Common myeloid progenitor, CD34-positive (primary cell): ENCODE data around the gene FAM135A.
A peak's percentile ranks its signal among the peaks of the same experiment; 100 is the strongest.

Experiments
- CTCF ChIA-PET: fragments of 350-600 bp; sonication (Branson Sonifier 250); formaldehyde crosslinking; loops from one replicate; lab custom pipeline; 2021; ENCODE audit warnings: antibody characterized with exemption; lab: Charles Lee
- POLR2A ChIA-PET: fragments of 350-600 bp; sonication (Branson Sonifier 250); formaldehyde crosslinking; loops from one replicate; lab custom pipeline; 2021; ENCODE audit warnings: antibody characterized with exemption; lab: Charles Lee
- DNase-seq, 3 donors: peaks; one replicate each; pipeline versions ENCODE4 v3.0.0 to v3.0.0-alpha.2; 2013
- H3K27ac ChIP-seq, 2 experiments: 1 replicate in 1 of 2; 2 replicates in 1 of 2; pipeline ENCODE4 v1.7.0; 2013; ENCODE audit warnings: inconsistent platforms in 2 of 2, low read length in 2 of 2, mild to moderate bottlenecking in 2 of 2, low read depth in 1 of 2, moderate library complexity in 1 of 2; ENCODE audit not compliant: severe bottlenecking in 2 of 2, insufficient read depth in 1 of 2, poor library complexity in 1 of 2
- H3K27me3 ChIP-seq, 5 experiments: replicated peaks in 2 of 5; 1 replicate in 3 of 5; 2 replicates in 2 of 5; pipeline versions ENCODE4 v1.6.1 to v1.7.0; 2013; ENCODE audit warnings: low read length in 4 of 5, mild to moderate bottlenecking in 2 of 5, moderate library complexity in 2 of 5, inconsistent platforms in 1 of 5; ENCODE audit not compliant: insufficient read depth in 5 of 5, control insufficient read depth in 4 of 5
- H3K36me3 ChIP-seq, 4 experiments: 1 replicate in 2 of 4; 2 replicates in 2 of 4; pipeline versions ENCODE4 v1.6.1 to v1.7.0; 2013; ENCODE audit warnings: low read length in 3 of 4, control low read depth in 1 of 4, mild to moderate bottlenecking in 1 of 4; ENCODE audit not compliant: control insufficient read depth in 4 of 4, insufficient read depth in 4 of 4
- H3K4me1 ChIP-seq, 4 experiments: 1 replicate in 3 of 4; 2 replicates in 1 of 4; pipeline versions ENCODE4 v1.6.1 to v1.7.1; 2013; ENCODE audit warnings: low read length in 3 of 4, mild to moderate bottlenecking in 3 of 4, control low read depth in 1 of 4, inconsistent platforms in 1 of 4, moderate library complexity in 1 of 4; ENCODE audit not compliant: control insufficient read depth in 4 of 4, insufficient read depth in 4 of 4; ENCODE audit errors: control extremely low read depth in 1 of 4
- H3K4me3 ChIP-seq, 7 experiments: 1 replicate in 4 of 7; 2 replicates in 3 of 7; pipeline versions ENCODE4 v1.5.1 to v1.7.0; 2013; ENCODE audit warnings: mild to moderate bottlenecking in 7 of 7, low read length in 6 of 7, moderate library complexity in 6 of 7, inconsistent platforms in 2 of 7, low read depth in 2 of 7, control low read depth in 1 of 7; ENCODE audit not compliant: insufficient read depth in 4 of 7, control insufficient read depth in 1 of 7; ENCODE audit errors: extremely low read depth in 1 of 7
- H3K9me3 ChIP-seq, 5 experiments: 1 replicate in 4 of 5; 2 replicates in 1 of 5; pipeline versions ENCODE4 v1.6.1 to v1.7.1; 2013; ENCODE audit warnings: low read length in 4 of 5, mild to moderate bottlenecking in 2 of 5, inconsistent platforms in 1 of 5, low read depth in 1 of 5, moderate library complexity in 1 of 5; ENCODE audit not compliant: control insufficient read depth in 4 of 5, insufficient read depth in 2 of 5; ENCODE audit errors: control extremely low read depth in 1 of 5
- WGBS: methylation state at CpG from one replicate; pipeline ENCODE4 v1.1.5; 2013; ENCODE audit not compliant: insufficient coverage; 5-methylcytosine and 5-hydroxymethylcytosine counted together

Gene FAM135A

DNA sequence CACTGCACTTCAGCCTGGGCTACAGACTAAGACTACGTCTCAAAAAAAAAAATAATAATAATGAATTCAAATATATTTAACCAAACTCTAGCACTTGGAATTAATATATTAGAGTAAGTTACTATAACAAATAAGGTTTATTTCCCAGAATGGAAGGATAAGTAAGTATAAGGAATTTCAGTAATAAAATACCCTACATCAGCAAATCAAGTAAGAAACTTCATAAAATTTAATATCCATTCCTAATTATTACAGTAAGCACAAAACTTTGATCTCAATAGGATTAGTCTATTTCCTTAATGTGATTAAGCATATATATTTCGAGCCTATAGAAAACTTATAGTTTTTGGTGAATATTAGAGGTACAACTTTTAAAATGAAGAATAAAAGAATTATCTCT lies 116.7 kb downstream of the FAM135A start:
- no peak for DNase-seq
- Histone ChIP-seq H3K4me1 (no peaks in the 10 kb centered on the region), H3K36me3 (peaks cover 7 to 24% (median 9%) of the 10 kb centered on the region in 4 experiments), H3K27me3 (no peaks in the 10 kb centered on the region), H3K9me3 (no peaks in the 10 kb centered on the region), H3K4me3 (no peak overlapping the region), H3K27ac (no peak overlapping the region)
- ChIA-PET POLR2A (no interaction called here), CTCF (no interaction called here)
- WGBS = no CpG with 5 or more reads among the region's 2 CpGs

- Histone ChIP-seq H3K27me3 (no peaks in the 10 kb centered on the region), H3K4me1 (no peaks in the 10 kb centered on the region), H3K27ac (no peak overlapping the region), H3K4me3 (no peak overlapping the region), H3K36me3 (peaks cover 0 to 15% (median 9%) of the 10 kb centered on the region in 4 experiments), H3K9me3 (no peaks in the 10 kb centered on the region)
- ChIA-PET CTCF (interaction anchor here (0.6 to 0.8 kb wide), 2 partner anchors 11 to 117 kb away, joined by 3 read pairs; no protein-coding TSS in a partner anchor), POLR2A (no interaction called here)
- no peak for DNase-seq
- WGBS = 100% methylated on average over 1 of the region's 1 CpG
Measured at GRCh38 chr6:70531133-70531532, 117.8 kb downstream of the FAM135A start.

DNA sequence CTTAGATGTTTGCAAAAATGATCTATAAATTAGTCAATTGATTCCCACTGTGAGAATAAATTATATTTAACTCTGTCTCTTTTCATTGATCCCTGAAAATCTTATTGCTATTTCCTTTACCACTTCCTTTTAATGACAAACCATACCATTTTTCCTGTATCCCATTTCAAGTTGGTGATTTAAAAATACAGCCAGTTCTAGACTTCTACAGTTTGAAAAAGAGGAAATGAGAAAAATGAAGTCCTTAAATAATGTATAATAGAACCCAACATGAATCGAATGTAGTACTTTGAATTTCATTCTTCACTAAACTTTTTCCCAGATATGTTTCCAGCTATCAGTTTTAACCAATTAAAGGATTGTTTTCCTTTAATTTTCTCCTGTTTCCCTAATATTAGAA lies 124.0 kb downstream of the FAM135A start:
- no CpG with 5 or more reads among the region's 1 CpG for WGBS

DNA sequence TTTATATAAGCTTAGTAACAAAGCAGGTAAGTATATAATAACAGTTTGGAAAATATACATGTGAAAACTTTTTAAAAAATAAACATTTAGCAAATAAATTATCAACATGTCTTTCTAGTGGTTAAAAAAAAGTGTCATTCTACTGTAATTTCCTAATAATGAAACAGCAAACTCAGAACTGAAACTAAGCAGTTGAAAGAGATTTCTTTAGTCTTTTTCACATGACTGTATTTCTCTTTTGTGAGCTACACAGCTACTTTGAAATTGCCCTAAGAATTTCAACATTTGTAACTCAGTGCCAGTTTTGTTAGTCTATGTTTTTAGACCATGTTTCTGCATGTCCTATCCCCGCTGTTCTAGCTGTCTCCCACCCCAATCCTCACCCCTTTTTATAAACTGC lies 125.1 kb downstream of the FAM135A start:
- no CpG with 5 or more reads among the region's 1 CpG for WGBS
- ChIA-PET CTCF (no interaction called here), POLR2A (no interaction called here)
- Histone ChIP-seq H3K27ac (no peak overlapping the region), H3K36me3 (peaks cover 6 to 16% (median 12%) of the 10 kb centered on the region in 4 experiments), H3K4me1 (no peaks in the 10 kb centered on the region), H3K9me3 (no peaks in the 10 kb centered on the region), H3K27me3 (no peaks in the 10 kb centered on the region), H3K4me3 (no peak overlapping the region)
- no peak for DNase-seq

More for the DNA sequence above, 124.0 kb downstream of the FAM135A start:
- H3K9me3 ChIP-seq = no peaks in the 10 kb centered on the region
- ChIA-PET POLR2A (no interaction called here), CTCF (no interaction called here)
- no peak overlapping the region for H3K27ac ChIP-seq
- no peak overlapping the region for H3K4me3 ChIP-seq
- no peak for DNase-seq
- H3K27me3 ChIP-seq = no peaks in the 10 kb centered on the region
- H3K4me1 ChIP-seq = no peaks in the 10 kb centered on the region
- peaks cover 3 to 13% (median 10%) of the 10 kb centered on the region in 4 experiments for H3K36me3 ChIP-seq

DNA sequence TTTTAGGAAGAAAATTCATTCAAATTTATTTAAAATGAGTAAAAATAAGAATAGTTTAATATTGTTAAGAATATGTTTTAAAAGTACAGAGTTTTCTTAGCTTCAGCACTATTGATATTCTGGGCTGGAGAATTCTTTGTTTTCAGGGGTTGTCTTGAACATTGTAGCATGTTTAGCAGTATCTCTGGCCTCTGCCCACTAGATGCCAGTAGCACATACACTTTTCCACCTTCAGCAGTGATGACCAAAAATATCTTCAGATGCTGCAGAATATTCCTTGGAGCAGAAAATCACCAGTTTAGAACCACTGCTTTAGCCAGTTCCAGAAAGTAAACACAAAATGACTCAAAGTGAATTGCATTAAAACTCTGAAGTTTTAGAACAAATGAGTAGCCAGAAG lies 134.0 kb downstream of the FAM135A start:
- peaks cover 2 to 15% (median 2%) of the 10 kb centered on the region in 4 experiments for H3K36me3 ChIP-seq
- no peaks in the 10 kb centered on the region for H3K9me3 ChIP-seq
- H3K4me3 ChIP-seq = no peak overlapping the region
- CTCF ChIA-PET = interaction anchor here (1.3 to 3.1 kb wide), 6 partner anchors 11 to 337 kb away, joined by 3 to 16 read pairs (median 4); no protein-coding TSS in a partner anchor
- DNase-seq = peak; percentile 12 to 33 (median 30)
- no peaks in the 10 kb centered on the region for H3K4me1 ChIP-seq
- H3K27ac ChIP-seq = no peak overlapping the region
- POLR2A ChIA-PET = no interaction called here
- no peaks in the 10 kb centered on the region for H3K27me3 ChIP-seq

DNA sequence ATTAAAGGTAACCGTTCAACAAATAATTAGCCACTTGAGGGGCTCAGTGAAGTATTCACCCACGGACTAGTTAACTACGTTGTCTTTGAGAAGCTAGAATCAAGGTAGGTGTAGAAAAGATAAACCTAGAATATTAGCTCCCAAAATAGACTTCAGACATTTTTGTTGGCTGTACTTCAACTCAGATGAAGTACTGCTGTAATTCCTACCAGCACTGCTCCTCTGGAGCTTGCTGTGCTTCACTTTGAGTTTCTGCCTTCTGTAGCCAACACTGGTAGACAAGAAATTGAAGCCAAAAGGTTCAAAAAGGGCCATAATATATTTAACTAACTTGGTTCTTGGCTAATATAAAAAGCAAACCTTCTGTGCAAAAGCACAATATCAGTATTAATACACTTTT lies 134.6 kb downstream of the FAM135A start:
- no peak for DNase-seq
- CTCF ChIA-PET = interaction anchor here (1.3 to 3.1 kb wide), 4 partner anchors 10 to 160 kb away, joined by 3 to 16 read pairs (median 7); no protein-coding TSS in a partner anchor
- 94% methylated on average over 3 of the region's 3 CpGs for WGBS
- Histone ChIP-seq H3K36me3 (peaks cover 0 to 11% (median under 1%) of the 10 kb centered on the region in 4 experiments), H3K4me1 (no peaks in the 10 kb centered on the region), H3K27ac (no peak overlapping the region), H3K4me3 (no peak overlapping the region), H3K9me3 (no peaks in the 10 kb centered on the region), H3K27me3 (no peaks in the 10 kb centered on the region)
- POLR2A ChIA-PET = no interaction called here

DNA sequence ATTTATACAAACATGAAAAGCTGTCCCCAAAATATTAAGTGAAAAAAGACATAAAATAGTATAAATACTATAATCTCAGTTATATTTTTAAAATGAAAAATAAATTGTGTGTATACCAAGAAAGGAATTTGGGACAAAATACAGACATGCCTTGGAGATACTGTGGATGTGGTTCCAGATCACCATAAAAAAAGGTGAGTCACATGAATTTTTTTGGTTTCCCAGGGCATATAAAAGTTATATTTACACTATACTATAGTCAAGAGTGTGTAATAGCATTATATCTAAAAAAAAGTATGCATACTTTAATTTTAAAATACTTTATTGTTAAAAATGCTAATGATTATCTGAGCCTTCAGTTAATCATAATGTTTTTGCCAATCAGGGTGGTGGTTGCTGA lies 136.0 kb downstream of the FAM135A start:
- DNase-seq = no peak
- H3K4me3 ChIP-seq = no peak overlapping the region
- CTCF ChIA-PET = interaction anchor here (0.6 to 3.1 kb wide), 2 partner anchors 136 to 463 kb away, joined by 4 to 16 read pairs; no protein-coding TSS in a partner anchor
- no peaks in the 10 kb centered on the region for H3K4me1 ChIP-seq
- H3K27ac ChIP-seq = no peak overlapping the region
- POLR2A ChIA-PET = no interaction called here
- no peaks in the 10 kb centered on the region for H3K27me3 ChIP-seq
- H3K9me3 ChIP-seq = no peaks in the 10 kb centered on the region
- H3K36me3 ChIP-seq = peaks cover 0 to 11% (median under 1%) of the 10 kb centered on the region in 4 experiments
